GM23338 (cell line): ENCODE data around the gene CNOT6. TPM values are rescaled to one million over a fixed set of nuclear protein-coding genes. Genes with fewer than 3 reads are reported as not detected.

ENCODE experiments used
- ATAC-seq: fragments of 200-7000 bp; cut with Tn5 transposase; 3 replicates; pipeline ENCODE4 v1.9.1; 2020
- DNase-seq: peaks from one replicate; pipeline ENCODE4 v3.0.0-alpha.2; 2015; ENCODE audit warnings: low spot score
- H2AFZ ChIP-seq: fragments of 200-600 bp; sonication (generic); 2 replicates; pipeline ENCODE4 v1.8.0; 2016; ENCODE audit warnings: antibody characterized with exemption, mild to moderate bottlenecking, moderate library complexity
- H3F3A ChIP-seq: fragments of 200-600 bp; sonication (generic); replicated peaks from 2 replicates; pipeline ENCODE4 v1.8.0; 2017; ENCODE audit warnings: antibody characterized with exemption, mixed run types, low read depth
- H3K27ac ChIP-seq: fragments of 200-600 bp; sonication (generic); 2 replicates; pipeline ENCODE4 v1.6.1; 2016; ENCODE audit warnings: low read depth
- H3K27me3 ChIP-seq: fragments of 200-600 bp; sonication (generic); 2 replicates; pipeline ENCODE4 v1.8.0; 2016; ENCODE audit warnings: mild to moderate bottlenecking, mixed run types, moderate library complexity; ENCODE audit not compliant: insufficient read depth
- H3K36me3 ChIP-seq: fragments of 200-600 bp; sonication (generic); 2 replicates; pipeline ENCODE4 v1.8.0; 2016; ENCODE audit warnings: mild to moderate bottlenecking; ENCODE audit not compliant: insufficient read depth
- H3K4me1 ChIP-seq: fragments of 200-600 bp; sonication (generic); 2 replicates; pipeline ENCODE4 v1.8.0; 2016; ENCODE audit warnings: mild to moderate bottlenecking, moderate library complexity; ENCODE audit not compliant: insufficient read depth
- H3K4me2 ChIP-seq: fragments of 200-600 bp; sonication (generic); 2 replicates; pipeline ENCODE4 v1.7.1; 2017; ENCODE audit warnings: mixed run types
- H3K4me3 ChIP-seq: fragments of 200-600 bp; sonication (generic); 2 replicates; pipeline ENCODE4 v1.6.1; 2016; ENCODE audit warnings: mixed run types
- H3K79me2 ChIP-seq: fragments of 200-600 bp; sonication (generic); replicated peaks from 2 replicates; pipeline ENCODE4 v1.8.0; 2017; ENCODE audit warnings: mild to moderate bottlenecking; ENCODE audit not compliant: insufficient read depth
- H3K9me2 ChIP-seq: fragments of 200-600 bp; sonication (generic); 2 replicates; pipeline ENCODE4 v1.8.0; 2017; ENCODE audit not compliant: insufficient read depth
- H4K20me1 ChIP-seq: fragments of 200-600 bp; sonication (generic); replicated peaks from 2 replicates; pipeline ENCODE4 v1.8.0; 2017; ENCODE audit warnings: mild to moderate bottlenecking; ENCODE audit not compliant: insufficient read depth
- H3K27ac Mint-ChIP-seq: 2 replicates; pipeline ENCODE4 v1.8.0; 2020; ENCODE audit warnings: inconsistent platforms, mild to moderate bottlenecking, moderate library complexity, mixed read lengths
- H3K27me3 Mint-ChIP-seq: 3 replicates; pipeline ENCODE4 v1.8.0; 2022; ENCODE audit warnings: low read depth, mild to moderate bottlenecking, moderate library complexity, mixed read lengths, inconsistent platforms; ENCODE audit not compliant: insufficient read depth, poor library complexity
- H3K36me3 Mint-ChIP-seq: 3 replicates; pipeline ENCODE4 v1.8.0; 2021; ENCODE audit warnings: low read depth, mild to moderate bottlenecking, inconsistent platforms, moderate library complexity, mixed read lengths
- H3K4me1 Mint-ChIP-seq: 3 replicates; pipeline ENCODE4 v1.8.0; 2020; ENCODE audit warnings: mild to moderate bottlenecking, inconsistent platforms, mixed read lengths
- H3K4me3 Mint-ChIP-seq: 3 replicates; pipeline ENCODE4 v1.8.0; 2021; ENCODE audit warnings: moderate library complexity, mild to moderate bottlenecking, inconsistent platforms, mixed read lengths
- H3K9me3 Mint-ChIP-seq: 3 replicates; pipeline ENCODE4 v1.8.0; 2020; ENCODE audit warnings: moderate library complexity, mild to moderate bottlenecking, inconsistent platforms, mixed read lengths
- CREB1 ChIP-seq: fragments of 250-450 bp; sonication (Bioruptor Pico); IDR thresholded peaks from 2 replicates; pipeline ENCODE4 v1.5.0; 2020; ENCODE audit warnings: low read depth, mild to moderate bottlenecking, moderate library complexity
- ETS1 ChIP-seq: IDR thresholded peaks from 2 replicates; pipeline ENCODE4 v1.6.1; 2016; ENCODE audit warnings: antibody characterized with exemption
- EZH2phosphoT487 ChIP-seq: fragments of 200-600 bp; sonication (generic); IDR thresholded peaks from one replicate; pipeline ENCODE4 v1.8.1; 2018; ENCODE audit warnings: antibody characterized with exemption; ENCODE audit not compliant: unreplicated experiment
- JUNB ChIP-seq: IDR thresholded peaks from one replicate; pipeline ENCODE4 v1.6.1; 2016; ENCODE audit warnings: antibody characterized with exemption; ENCODE audit not compliant: unreplicated experiment
- POLR2AphosphoS5 ChIP-seq: IDR thresholded peaks from 2 replicates; pipeline ENCODE4 v1.6.1; 2016; ENCODE audit warnings: antibody characterized with exemption, low read depth
- REST ChIP-seq: IDR thresholded peaks from one replicate; pipeline ENCODE4 v1.6.1; 2018; ENCODE audit warnings: antibody characterized with exemption; ENCODE audit not compliant: unreplicated experiment
- ZNF114 ChIP-seq: fragments of 250-450 bp; sonication (Bioruptor Pico); IDR thresholded peaks from 2 replicates; pipeline ENCODE4 v1.5.0; 2020; ENCODE audit warnings: mild to moderate bottlenecking, moderate library complexity
- ZNF331 ChIP-seq: fragments of 250-450 bp; sonication (Bioruptor Pico); IDR thresholded peaks from 2 replicates; pipeline ENCODE4 v1.5.0; 2020; ENCODE audit warnings: low read depth, mild to moderate bottlenecking, moderate library complexity
- ZNF462 ChIP-seq: fragments of 250-450 bp; sonication (Bioruptor Pico); IDR thresholded peaks from 2 replicates; pipeline ENCODE4 v1.5.0; 2020; ENCODE audit warnings: mild to moderate bottlenecking, moderate library complexity
- polyA plus RNA-seq: library from polyadenylated mRNA; unstranded; fragments of >200 nt; fragmentation: Nextera tagmentation; extraction: Ambion mirVana; gene quantifications from 2 replicates; pipeline ENCODE4 v1.2.1, GENCODE V29; 2016
- total RNA-seq: library from RNA; depleted of rRNA; stranded (reverse); fragments of >200 nt; shearing (Covaris generic); gene quantifications from 2 replicates; pipeline ENCODE4 v1.2.3, GENCODE V29; 2014

Gene CNOT6
- total and polyA plus RNA-seq, 2 experiments from 2014 or later, result 14.6 to 38.7 TPM

- no peak for TF ChIP-seq ETS1
- TF ChIP-seq EZH2phosphoT487, result no peak
- no peak for TF ChIP-seq ZNF331 (CRISPR knock-in tag)
Observed at GRCh38 chr5:180484813-180485212, 9.4 kb upstream of the CNOT6 start (continued).

GRCh38 chr5:180486636-180487149 lies 7.5 kb upstream of the CNOT6 start:
- Mint-ChIP-seq H3K4me3 (no peak overlapping the region), H3K9me3 (peaks cover 22% of the 10 kb centered on the region), H3K36me3 (peaks cover 28% of the 10 kb centered on the region), H3K4me1 (peaks cover 9% of the 10 kb centered on the region), H3K27me3 (peaks cover 1% of the 10 kb centered on the region), H3K27ac (no peak overlapping the region)
- ATAC-seq (no peak), DNase-seq (no peak)
- Histone ChIP-seq H4K20me1 (no peaks in the 10 kb centered on the region), H2AFZ (no peak overlapping the region), H3K4me3 (no peak overlapping the region), H3K27me3 (no peaks in the 10 kb centered on the region), H3K79me2 (no peaks in the 10 kb centered on the region), H3K4me1 (peaks cover 11% of the 10 kb centered on the region), H3F3A (no peaks in the 10 kb centered on the region), H3K27ac (no peak overlapping the region), H3K4me2 (no peak overlapping the region), H3K36me3 (no peaks in the 10 kb centered on the region), H3K9me2 (no peaks in the 10 kb centered on the region)
- TF ChIP-seq CREB1, result no peak
- TF ChIP-seq ZNF331 (CRISPR knock-in tag), result no peak
- no peak for TF ChIP-seq ZNF114 (CRISPR knock-in tag)
- no peak for TF ChIP-seq REST
- no peak for TF ChIP-seq JUNB
- no peak for TF ChIP-seq POLR2AphosphoS5
- TF ChIP-seq EZH2phosphoT487, result no peak
- no peak for TF ChIP-seq ZNF462 (CRISPR knock-in tag)
